Lung (tissue), 12 donors: ENCODE results near the gene CNTN1. TPM values are rescaled to one million over a fixed set of nuclear protein-coding genes. Genes with fewer than 3 reads are reported as not detected.
A peak's percentile ranks its signal among the peaks of the same experiment; 100 is the strongest.

Experiments
- ATAC-seq: fragments of 200-7000 bp; cut with Tn5 transposase; one replicate; pipeline ENCODE4 v1.9.1; 2020; ENCODE audit warnings: moderate number of reproducible peaks; ENCODE audit not compliant: insufficient read depth, low FRiP score
- DNase-seq, 3 donors: peaks; one replicate each; pipeline ENCODE4 v3.0.0-alpha.2; 2013 to 2017
- H3K27ac ChIP-seq, 2 donors: one replicate each; pipeline ENCODE4 v1.5.1; 2013; ENCODE audit warnings: mild to moderate bottlenecking in 2 of 2, moderate library complexity in 2 of 2, control low read depth in 1 of 2, inconsistent platforms in 1 of 2, low read depth in 1 of 2, low read length in 1 of 2
- H3K27me3 ChIP-seq, 3 donors: one replicate each; pipeline ENCODE4 v1.5.1; 2013; ENCODE audit warnings: low read length in 2 of 3; ENCODE audit not compliant: control insufficient read depth in 3 of 3, insufficient read depth in 3 of 3
- H3K36me3 ChIP-seq, 4 donors: one replicate each; pipeline ENCODE4 v1.5.1; 2013; ENCODE audit warnings: low read length in 4 of 4, mild to moderate bottlenecking in 1 of 4, moderate library complexity in 1 of 4; ENCODE audit not compliant: control insufficient read depth in 4 of 4, insufficient read depth in 4 of 4
- H3K4me1 ChIP-seq, 5 donors: one replicate each; pipeline ENCODE4 v1.5.1; 2013; ENCODE audit warnings: low read length in 5 of 5, mild to moderate bottlenecking in 2 of 5, moderate library complexity in 1 of 5; ENCODE audit not compliant: control insufficient read depth in 5 of 5, insufficient read depth in 5 of 5
- H3K4me3 ChIP-seq: one replicate; pipeline ENCODE4 v1.5.1; 2013; ENCODE audit warnings: mild to moderate bottlenecking, control low read depth, moderate library complexity
- H3K9ac ChIP-seq, 2 donors: one replicate each; pipeline ENCODE4 v1.5.1; 2013; ENCODE audit warnings: low read length in 2 of 2, control low read depth in 1 of 2; ENCODE audit not compliant: insufficient read depth in 1 of 2
- H3K9me3 ChIP-seq, 4 donors: one replicate each; pipeline ENCODE4 v1.5.1; 2013; ENCODE audit warnings: low read length in 3 of 4, mild to moderate bottlenecking in 1 of 4, moderate library complexity in 1 of 4; ENCODE audit not compliant: control insufficient read depth in 4 of 4, insufficient read depth in 3 of 4
- WGBS, 2 donors: extraction: QIAGEN DNeasy Blood & Tissue Kit; methylation state at CpG; one replicate each; pipeline ENCODE4 v1.1.7; 2013; 5-methylcytosine and 5-hydroxymethylcytosine counted together
- polyA plus RNA-seq, 2 donors: library from polyadenylated mRNA; stranded (reverse); fragments of 200-250 nt; gene quantifications; one replicate each; pipeline ENCODE4 v1.2.1, GENCODE V29; 2013
- total RNA-seq, 2 donors: library from RNA; depleted of rRNA in 1 of 2; stranded (reverse); fragments of >200 nt in 1 of 2; gene quantifications; one replicate each; pipeline ENCODE4 v1.2.1, GENCODE V29; 2014 to 2021
- TF ChIP-seq, protein P1 (sequence below): IDR thresholded peaks from 2 replicates; pipeline ENCODE4 v1.5.1; 2012; ENCODE audit warnings: mild to moderate bottlenecking; ENCODE audit errors: control extremely low read depth, extremely low read depth
- donor health status: control.
- donor health status: control.
- donor health status: Bipolar disorder and iron deficiency.
- donor health status: healthy.
- donor health status: DM: yes; HTN: yes; CAD: no.

The CNTN1 gene
- total and polyA plus RNA-seq, 4 donors, result 0.10 to 47.6 (median 1.1) TPM

DNA sequence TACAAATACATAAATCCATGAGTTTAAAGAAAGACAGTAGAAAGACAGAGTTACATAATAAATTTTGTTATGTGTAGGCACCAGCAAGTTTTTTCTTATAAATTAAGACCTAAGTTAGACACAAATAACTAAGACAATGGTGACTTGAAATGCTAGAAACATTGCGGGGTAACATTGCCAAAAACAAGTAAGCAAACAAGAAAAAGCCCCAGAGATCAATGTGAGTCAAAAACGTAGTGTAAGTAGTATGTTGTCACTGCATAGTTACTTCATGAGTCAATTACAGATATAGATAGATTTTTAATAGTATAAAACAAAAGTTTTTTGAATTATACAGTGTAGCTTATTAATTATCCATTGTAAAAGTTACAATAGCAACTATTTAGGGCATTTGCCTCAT is 83.4 kb downstream of the CNTN1 start:
- no peaks in the 10 kb centered on the region for H3K9me3 ChIP-seq
- no peaks in the 10 kb centered on the region for H3K27me3 ChIP-seq
- H3K4me3 ChIP-seq, result no peak overlapping the region
- DNase-seq (no peak), ATAC-seq (no peak)
- H3K27ac ChIP-seq, result no peak overlapping the region
- TF ChIP-seq, protein P1, sequence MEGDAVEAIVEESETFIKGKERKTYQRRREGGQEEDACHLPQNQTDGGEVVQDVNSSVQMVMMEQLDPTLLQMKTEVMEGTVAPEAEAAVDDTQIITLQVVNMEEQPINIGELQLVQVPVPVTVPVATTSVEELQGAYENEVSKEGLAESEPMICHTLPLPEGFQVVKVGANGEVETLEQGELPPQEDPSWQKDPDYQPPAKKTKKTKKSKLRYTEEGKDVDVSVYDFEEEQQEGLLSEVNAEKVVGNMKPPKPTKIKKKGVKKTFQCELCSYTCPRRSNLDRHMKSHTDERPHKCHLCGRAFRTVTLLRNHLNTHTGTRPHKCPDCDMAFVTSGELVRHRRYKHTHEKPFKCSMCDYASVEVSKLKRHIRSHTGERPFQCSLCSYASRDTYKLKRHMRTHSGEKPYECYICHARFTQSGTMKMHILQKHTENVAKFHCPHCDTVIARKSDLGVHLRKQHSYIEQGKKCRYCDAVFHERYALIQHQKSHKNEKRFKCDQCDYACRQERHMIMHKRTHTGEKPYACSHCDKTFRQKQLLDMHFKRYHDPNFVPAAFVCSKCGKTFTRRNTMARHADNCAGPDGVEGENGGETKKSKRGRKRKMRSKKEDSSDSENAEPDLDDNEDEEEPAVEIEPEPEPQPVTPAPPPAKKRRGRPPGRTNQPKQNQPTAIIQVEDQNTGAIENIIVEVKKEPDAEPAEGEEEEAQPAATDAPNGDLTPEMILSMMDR, result no peak
- H3K4me1 ChIP-seq, result peaks cover 0 to 4% (median 0%) of the 10 kb centered on the region in 5 donors
- no peak overlapping the region for H3K9ac ChIP-seq
- 76 to 90% methylated on average over 2 of the region's 2 CpGs for WGBS, 2 donors
- no peaks in the 10 kb centered on the region for H3K36me3 ChIP-seq

DNA sequence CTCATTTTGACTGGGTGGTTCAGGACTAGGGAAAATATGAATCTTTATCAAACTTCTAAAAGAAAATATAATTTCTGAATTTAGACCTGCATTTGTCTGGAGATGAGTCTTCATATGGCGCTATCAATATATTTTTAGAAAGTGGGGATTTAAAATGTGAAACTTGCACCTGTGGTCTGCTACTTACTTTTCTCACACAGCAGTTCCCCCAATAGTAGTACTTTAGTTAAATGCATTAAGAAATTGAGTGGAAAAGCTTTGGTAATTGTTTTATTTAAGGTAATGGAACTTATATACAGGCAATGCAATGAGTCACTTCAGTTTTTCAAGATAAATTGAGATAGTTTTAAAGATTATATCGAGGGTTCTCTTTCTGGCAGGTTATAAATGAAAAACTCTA is 91.9 kb downstream of the CNTN1 start:
- Histone ChIP-seq H3K9ac (no peak overlapping the region), H3K4me1 (peaks cover 0 to 4% (median 0%) of the 10 kb centered on the region in 5 donors), H3K4me3 (no peak overlapping the region), H3K27me3 (no peaks in the 10 kb centered on the region), H3K9me3 (no peaks in the 10 kb centered on the region), H3K36me3 (no peaks in the 10 kb centered on the region), H3K27ac (no peak overlapping the region)
- DNase-seq, result no peak
- WGBS, 2 donors, result 82 to 90% methylated on average over 2 of the region's 2 CpGs
- ATAC-seq, result no peak
- TF ChIP-seq, protein P1, result no peak

DNA sequence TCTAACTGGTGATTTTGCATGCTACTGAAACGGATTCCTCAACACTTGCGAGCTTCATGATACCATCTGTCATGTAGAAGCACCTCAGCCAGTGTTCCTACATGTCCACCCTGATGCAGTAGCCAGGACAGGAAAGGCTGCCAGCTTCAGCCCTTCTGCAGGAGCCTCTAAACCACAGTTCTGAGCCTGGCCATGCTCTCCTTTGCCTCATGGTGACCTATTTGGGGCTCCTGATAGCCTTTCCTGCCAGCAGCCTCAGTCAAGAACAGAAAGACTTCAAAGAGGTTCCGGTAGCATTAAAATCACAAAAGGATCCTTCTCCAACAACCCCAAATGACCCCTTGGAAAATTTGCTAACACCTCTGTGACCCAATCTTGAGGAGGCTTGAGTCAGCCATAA is 96.0 kb downstream of the CNTN1 start:
- Histone ChIP-seq H3K27ac (no peak overlapping the region), H3K4me1 (peaks cover 0 to 8% (median 0%) of the 10 kb centered on the region in 5 donors), H3K4me3 (no peak overlapping the region), H3K27me3 (no peaks in the 10 kb centered on the region), H3K9ac (no peak overlapping the region), H3K36me3 (no peaks in the 10 kb centered on the region), H3K9me3 (no peaks in the 10 kb centered on the region)
- ATAC-seq (no peak), DNase-seq (no peak)
- TF ChIP-seq, protein P1, result no peak
- 77 to 89% methylated on average over 3 of the region's 3 CpGs for WGBS, 2 donors

DNA sequence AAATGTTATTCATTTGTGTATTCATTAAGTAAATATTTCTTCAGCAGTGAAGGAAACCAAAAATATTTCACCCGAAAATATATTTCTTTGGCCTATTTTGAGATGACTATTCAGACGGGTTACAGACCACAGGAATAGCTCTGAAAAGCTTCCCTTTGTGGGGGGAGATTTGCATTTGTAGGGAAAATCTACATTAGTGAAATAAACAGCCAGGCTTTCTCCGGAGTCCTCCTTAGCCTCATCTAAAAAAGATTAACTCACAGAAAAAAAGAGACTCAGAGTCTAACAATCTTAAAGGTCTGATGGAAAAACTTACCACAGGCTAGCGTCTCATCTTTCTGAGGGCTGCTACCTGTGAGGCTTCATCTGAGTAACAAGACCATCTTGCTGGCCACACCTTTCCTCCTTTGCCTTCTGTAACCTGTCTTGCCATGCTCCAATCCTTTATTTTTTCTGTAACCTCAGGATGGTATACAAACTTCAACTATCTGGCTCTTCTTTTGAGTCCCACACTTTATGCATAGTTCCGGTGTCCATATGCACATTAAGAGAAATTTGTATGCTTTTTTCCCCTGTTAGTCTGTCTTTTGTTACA is 100.7 kb downstream of the CNTN1 start:
- peak overlapping the region in 1 of 2 donors; percentile 60 for H3K9ac ChIP-seq
- H3K36me3 ChIP-seq, result no peaks in the 10 kb centered on the region
- no peak for ATAC-seq
- TF ChIP-seq, protein P1, result no peak
- no peak overlapping the region for H3K4me3 ChIP-seq
- no peak overlapping the region for H3K27ac ChIP-seq
- no peaks in the 10 kb centered on the region for H3K27me3 ChIP-seq
- H3K4me1 ChIP-seq, result peaks cover 0 to 17% (median 0%) of the 10 kb centered on the region in 5 donors
- WGBS, 2 donors, result 49 to 53% methylated on average over 5 of the region's 5 CpGs
- DNase-seq, result peak in 2 of 3 donors; percentile 37 to 42
- no peaks in the 10 kb centered on the region for H3K9me3 ChIP-seq
